ENCODE measurements around the gene PLXNB2.
"Not testable (repeated sequence)": the region's sequence is repeated elsewhere in the genome, so short reads cannot be mapped to it uniquely, and the experiment has no call there.

Gene PLXNB2, protein sequence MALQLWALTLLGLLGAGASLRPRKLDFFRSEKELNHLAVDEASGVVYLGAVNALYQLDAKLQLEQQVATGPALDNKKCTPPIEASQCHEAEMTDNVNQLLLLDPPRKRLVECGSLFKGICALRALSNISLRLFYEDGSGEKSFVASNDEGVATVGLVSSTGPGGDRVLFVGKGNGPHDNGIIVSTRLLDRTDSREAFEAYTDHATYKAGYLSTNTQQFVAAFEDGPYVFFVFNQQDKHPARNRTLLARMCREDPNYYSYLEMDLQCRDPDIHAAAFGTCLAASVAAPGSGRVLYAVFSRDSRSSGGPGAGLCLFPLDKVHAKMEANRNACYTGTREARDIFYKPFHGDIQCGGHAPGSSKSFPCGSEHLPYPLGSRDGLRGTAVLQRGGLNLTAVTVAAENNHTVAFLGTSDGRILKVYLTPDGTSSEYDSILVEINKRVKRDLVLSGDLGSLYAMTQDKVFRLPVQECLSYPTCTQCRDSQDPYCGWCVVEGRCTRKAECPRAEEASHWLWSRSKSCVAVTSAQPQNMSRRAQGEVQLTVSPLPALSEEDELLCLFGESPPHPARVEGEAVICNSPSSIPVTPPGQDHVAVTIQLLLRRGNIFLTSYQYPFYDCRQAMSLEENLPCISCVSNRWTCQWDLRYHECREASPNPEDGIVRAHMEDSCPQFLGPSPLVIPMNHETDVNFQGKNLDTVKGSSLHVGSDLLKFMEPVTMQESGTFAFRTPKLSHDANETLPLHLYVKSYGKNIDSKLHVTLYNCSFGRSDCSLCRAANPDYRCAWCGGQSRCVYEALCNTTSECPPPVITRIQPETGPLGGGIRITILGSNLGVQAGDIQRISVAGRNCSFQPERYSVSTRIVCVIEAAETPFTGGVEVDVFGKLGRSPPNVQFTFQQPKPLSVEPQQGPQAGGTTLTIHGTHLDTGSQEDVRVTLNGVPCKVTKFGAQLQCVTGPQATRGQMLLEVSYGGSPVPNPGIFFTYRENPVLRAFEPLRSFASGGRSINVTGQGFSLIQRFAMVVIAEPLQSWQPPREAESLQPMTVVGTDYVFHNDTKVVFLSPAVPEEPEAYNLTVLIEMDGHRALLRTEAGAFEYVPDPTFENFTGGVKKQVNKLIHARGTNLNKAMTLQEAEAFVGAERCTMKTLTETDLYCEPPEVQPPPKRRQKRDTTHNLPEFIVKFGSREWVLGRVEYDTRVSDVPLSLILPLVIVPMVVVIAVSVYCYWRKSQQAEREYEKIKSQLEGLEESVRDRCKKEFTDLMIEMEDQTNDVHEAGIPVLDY (N-terminal part only)

DNA sequence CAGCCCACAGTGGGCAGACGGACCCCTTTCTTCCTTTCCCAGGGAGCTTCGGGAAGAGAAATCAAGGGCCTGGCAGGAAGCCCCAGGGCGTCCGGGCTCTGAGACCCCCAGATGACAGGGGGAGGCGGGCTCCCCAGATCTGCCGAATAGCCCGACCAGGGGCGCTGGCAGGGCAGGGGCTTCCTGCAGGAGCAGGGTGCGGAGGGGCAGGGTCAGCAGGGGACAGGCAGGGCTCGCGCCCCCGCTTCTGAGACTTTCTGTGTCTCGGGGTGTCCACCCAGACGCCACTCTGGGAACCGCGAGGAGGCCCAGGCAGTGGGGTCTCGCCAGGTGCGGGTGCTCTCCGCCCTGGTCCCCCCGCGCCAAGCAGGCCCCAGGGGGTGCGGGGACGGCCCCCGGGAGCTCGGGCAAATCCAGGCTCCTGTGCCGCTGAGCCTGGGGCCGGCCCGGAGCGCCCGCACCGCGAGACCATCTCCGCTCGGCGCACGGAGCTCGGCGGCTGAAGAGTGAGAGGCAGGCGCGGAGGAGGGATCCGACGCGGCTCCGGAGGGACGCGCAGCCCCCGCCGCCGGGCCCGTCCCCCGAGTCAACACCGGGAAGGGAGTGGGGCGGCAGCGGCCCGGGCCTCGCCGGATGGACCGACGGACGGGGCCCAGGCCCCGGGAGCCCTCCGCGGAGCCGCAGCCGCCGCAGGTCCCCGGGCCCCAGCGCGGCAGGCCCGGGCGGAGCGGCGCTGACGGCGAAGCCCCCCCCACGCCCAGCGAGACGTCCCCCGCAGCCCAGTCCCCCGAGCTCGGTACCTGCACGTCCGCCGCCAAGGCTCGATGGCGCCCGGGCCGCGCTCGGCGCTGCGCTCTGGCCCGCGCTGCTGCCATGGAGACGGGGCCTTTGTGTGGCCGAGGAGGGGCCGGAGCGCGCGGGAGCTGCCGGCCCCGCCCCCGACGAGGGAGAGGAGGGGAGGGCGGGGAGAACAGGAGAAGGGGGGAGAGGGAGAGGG, at the start of gene PLXNB2:
TSS of gene PLXNB2 (minus strand) at position 894 of the 997 bp plus-strand sequence. CDS start 17,062 bp downstream, outside the sequence.
- DNase-seq: no peak

DNA sequence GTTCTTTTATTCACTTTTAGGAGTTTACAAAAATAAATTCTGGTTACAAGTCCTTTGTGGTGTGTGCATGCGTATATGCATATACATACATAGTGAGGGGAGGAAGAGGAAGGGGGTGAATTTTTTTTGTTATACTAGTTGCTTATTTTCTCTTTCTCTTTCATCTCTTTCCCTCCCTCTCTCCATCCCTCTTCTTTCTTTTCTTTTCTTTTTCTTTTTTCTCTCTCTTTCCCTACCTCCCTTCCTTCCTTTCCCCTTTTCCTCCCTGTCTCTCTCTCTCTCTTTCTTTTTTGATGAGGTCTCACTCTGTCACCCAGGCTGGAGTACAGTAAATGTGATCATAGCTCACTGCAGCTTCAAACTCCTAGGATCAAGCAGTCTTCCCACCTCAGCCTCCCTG, 49.8 kb upstream of the PLXNB2 start:
- no peak for DNase-seq

GRCh38 chr22:50356186-50356585, 48.7 kb upstream of the PLXNB2 start:
- no peak for DNase-seq

DNA sequence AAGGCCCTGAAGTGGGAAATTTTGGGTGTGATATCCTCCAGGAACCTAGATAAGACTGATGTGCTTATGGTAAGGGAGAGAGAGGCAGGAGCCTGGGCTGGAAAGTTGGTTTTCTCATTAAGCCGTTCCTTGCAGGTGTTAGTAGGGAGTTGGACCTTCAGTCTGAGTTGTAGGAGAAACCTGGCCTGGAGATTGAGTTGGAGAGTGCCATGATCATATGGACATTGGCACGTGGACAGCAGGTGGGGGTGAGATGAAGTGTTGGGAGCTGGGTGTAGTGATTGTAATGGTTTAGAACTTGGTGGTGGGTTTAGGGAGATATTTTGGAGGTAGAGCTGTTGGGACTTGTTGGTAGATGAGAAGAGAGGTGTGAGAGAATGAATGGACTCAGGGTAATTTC, 40.6 kb upstream of the PLXNB2 start:
- DNase-seq: no peak

- DNase-seq: no peak
These were observed 39.7 kb upstream of the PLXNB2 start for GRCh38 chr22:50347157-50347556.

GRCh38 chr22:50346470-50346869, 39.0 kb upstream of the PLXNB2 start:
- no peak for DNase-seq

DNA sequence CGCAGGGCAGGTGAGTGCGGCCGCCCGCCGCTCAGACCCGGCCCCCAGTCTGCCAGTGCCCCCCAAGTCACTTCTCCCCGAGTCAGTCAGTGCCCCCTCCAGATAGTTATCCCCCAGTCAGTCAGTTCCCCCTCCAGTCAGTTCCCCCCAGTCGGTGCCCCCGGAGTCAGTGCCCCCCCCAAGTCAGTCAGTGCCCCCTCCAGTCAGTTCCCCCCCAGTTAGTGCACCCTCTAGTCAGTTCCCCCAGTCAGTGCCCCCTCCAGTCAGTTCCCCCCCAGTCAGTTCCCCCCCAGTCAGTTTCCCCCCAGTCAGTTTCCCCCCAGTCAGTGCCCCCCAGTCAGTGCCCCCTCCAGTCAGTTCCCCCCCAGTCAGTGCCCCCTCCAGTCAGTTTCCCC, 36.1 kb upstream of the PLXNB2 start:
- DNase-seq: no peak

GRCh38 chr22:50342651-50343540, 35.5 kb upstream of the PLXNB2 start, which contains the start of gene PPP6R2:
TSS of gene PPP6R2 (plus strand) at chr22:50343327. CDS start at chr22:50393909, 50,582 bp downstream.
- peak; percentile 85 for DNase-seq

- peak; percentile 77 for DNase-seq
These were observed 34.7 kb upstream of the PLXNB2 start for GRCh38 chr22:50341977-50342650.

DNA sequence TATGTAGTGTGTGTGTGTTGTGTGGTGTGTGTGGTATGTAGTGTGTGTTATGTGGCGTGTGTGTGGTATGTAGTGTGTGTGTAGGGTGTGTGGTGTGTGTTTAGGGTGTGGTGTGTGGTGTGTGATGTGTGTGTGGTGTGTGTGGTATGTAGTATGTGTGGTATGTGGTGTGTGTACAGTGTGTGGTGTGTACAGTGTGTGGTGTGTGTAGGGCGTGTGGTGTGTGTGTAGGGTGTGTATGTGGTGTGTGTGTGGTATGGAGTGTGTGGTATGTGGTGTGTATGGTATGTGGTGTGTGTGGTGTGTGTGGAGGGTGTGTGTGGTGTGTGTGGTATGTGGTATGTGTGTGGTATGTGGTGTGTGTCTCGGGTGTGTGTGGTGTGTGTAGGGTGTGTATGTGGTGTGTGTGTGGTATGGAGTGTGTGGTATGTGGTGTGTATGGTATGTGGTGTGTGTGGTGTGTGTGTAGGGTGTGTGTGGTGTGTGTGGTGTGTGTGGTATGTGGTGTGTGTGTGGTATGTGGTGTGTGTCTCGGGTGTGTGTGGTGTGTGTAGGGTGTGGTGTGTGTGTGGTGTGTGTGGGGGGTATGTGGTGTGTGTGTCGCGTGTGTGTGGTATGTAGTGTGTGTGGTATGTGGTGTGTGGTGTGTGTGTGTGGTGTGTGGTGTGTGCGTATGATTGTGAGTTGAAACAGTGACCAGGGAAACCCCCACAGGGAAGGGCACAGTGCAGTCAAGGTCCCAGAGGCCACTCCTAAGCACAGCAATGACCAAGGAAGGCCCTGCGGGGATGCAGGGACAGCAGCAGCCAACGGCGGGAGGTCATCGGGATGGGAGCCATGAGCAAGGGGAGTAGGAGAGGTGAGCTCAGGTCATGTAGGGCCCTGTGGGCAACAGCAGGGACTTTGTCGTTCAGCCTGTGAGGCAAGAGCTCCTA, 32.8 kb upstream of the PLXNB2 start:
- no peak for DNase-seq

- DNase-seq: no peak
These were observed 31.5 kb upstream of the PLXNB2 start for GRCh38 chr22:50338860-50339462.

- DNase-seq: no peak
These were observed 30.7 kb upstream of the PLXNB2 start for GRCh38 chr22:50338042-50338573.

- no peak for DNase-seq
These were observed 30.0 kb upstream of the PLXNB2 start for GRCh38 chr22:50337262-50338041.

GRCh38 chr22:50334433-50334832, 27.0 kb upstream of the PLXNB2 start:
- DNase-seq: not testable (repeated sequence)

GRCh38 chr22:50329236-50329635, 21.8 kb upstream of the PLXNB2 start:
- DNase-seq: no peak

DNA sequence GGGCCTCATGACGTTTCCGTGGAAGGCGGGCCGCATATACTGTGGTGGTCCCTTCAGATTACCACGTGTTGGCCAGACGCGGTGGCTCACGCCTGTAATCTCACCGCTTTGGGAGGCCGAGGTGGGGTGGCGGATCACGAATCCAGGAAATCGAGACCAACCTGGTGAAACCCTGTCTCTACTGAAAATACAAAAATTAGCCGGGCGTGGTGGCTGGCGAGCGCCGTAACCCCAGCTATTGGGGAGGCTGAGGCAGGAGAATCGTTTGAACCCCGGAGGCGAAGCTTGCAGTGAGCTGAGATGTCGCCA, 20.2 kb upstream of the PLXNB2 start:
- no peak for DNase-seq

- DNase-seq: peak; percentile 53
These were observed 19.7 kb upstream of the PLXNB2 start, which contains the start of gene DENND6B for GRCh38 chr22:50326956-50327710. TSS of gene DENND6B (minus strand) at chr22:50327012. CDS start at chr22:50326988, 24 bp downstream.
